Measurements from ENCODE around the gene CERS1. TPM values are rescaled to one million over a fixed set of nuclear protein-coding genes. Genes with fewer than 3 reads are reported as not detected.

Gene CERS1
- total RNA-seq, 1 donor from 2014 or later: 10.2 TPM

- Mint-ChIP-seq H3K27me3 (ENCODE audit: low read depth) (peaks cover 2% of the 10 kb centered on the region), H3K36me3 (ENCODE audit: low read depth) (peaks cover 3% of the 10 kb centered on the region), H3K4me1 (ENCODE audit: low read depth) (peaks cover 14% of the 10 kb centered on the region), H3K27ac (ENCODE audit: unreplicated experiment) (no peak overlapping the region), H3K4me3 (ENCODE audit: unreplicated experiment) (no peak overlapping the region), H3K9me3 (ENCODE audit: low read depth) (peaks cover 10% of the 10 kb centered on the region)
- TF ChIP-seq, protein P1, sequence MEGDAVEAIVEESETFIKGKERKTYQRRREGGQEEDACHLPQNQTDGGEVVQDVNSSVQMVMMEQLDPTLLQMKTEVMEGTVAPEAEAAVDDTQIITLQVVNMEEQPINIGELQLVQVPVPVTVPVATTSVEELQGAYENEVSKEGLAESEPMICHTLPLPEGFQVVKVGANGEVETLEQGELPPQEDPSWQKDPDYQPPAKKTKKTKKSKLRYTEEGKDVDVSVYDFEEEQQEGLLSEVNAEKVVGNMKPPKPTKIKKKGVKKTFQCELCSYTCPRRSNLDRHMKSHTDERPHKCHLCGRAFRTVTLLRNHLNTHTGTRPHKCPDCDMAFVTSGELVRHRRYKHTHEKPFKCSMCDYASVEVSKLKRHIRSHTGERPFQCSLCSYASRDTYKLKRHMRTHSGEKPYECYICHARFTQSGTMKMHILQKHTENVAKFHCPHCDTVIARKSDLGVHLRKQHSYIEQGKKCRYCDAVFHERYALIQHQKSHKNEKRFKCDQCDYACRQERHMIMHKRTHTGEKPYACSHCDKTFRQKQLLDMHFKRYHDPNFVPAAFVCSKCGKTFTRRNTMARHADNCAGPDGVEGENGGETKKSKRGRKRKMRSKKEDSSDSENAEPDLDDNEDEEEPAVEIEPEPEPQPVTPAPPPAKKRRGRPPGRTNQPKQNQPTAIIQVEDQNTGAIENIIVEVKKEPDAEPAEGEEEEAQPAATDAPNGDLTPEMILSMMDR (IDR thresholded peaks at IDR 0.05): no peak
- DNase-seq (ENCODE audit: low spot score): no peak
Measured at GRCh38 chr19:18828786-18829185, 67.2 kb downstream of the CERS1 start.

Other genes starting within 250 kb of the CERS1 start
- 14.6 to 17.2 TPM (median 15.5 TPM) in 3 replicates for gene CRTC1, start 212.5 kb downstream of the CERS1 start, total RNA-seq
- 10.6 to 17.2 TPM (median 14.5 TPM) in 3 replicates for gene COMP, start 104.9 kb downstream of the CERS1 start, total RNA-seq
- 38.6 to 45.3 TPM (median 40.4 TPM) in 3 replicates for gene UPF1, start 64.2 kb downstream of the CERS1 start, total RNA-seq
- gene COPE, start 23.2 kb upstream of the CERS1 start, total RNA-seq: 175 to 205 TPM (median 189 TPM) in 3 replicates
- gene DDX49, start 23.6 kb upstream of the CERS1 start, total RNA-seq: 47.0 to 57.4 TPM (median 50.6 TPM) in 3 replicates
- 34.5 to 54.7 TPM (median 50.6 TPM) in 3 replicates for gene HOMER3, start 45.1 kb upstream of the CERS1 start, total RNA-seq
- 63.8 to 87.4 TPM (median 66.4 TPM) in 3 replicates for gene SUGP2, start 137.4 kb upstream of the CERS1 start, total RNA-seq
- 24.6 to 36.1 TPM (median 26.8 TPM) in 3 replicates for gene ARMC6, start 137.4 kb upstream of the CERS1 start, total RNA-seq
- 8.2 to 13.0 TPM (median 8.9 TPM) in 3 replicates for gene SLC25A42, start 167.8 kb upstream of the CERS1 start, total RNA-seq
- gene TMEM161A, start 242.3 kb upstream of the CERS1 start, total RNA-seq: 21.9 to 27.1 TPM (median 26.0 TPM) in 3 replicates